NOMO-1 treated with dmso at 0.1 percent for 144 hours (cell line): ENCODE data around the gene EMC8.

Experiments used
- DNase-seq: peaks from one replicate; lab custom pipeline; 2025; ENCODE audit not compliant: unreplicated experiment; lab: John Stamatoyannopoulos, UW

Gene EMC8

DNA sequence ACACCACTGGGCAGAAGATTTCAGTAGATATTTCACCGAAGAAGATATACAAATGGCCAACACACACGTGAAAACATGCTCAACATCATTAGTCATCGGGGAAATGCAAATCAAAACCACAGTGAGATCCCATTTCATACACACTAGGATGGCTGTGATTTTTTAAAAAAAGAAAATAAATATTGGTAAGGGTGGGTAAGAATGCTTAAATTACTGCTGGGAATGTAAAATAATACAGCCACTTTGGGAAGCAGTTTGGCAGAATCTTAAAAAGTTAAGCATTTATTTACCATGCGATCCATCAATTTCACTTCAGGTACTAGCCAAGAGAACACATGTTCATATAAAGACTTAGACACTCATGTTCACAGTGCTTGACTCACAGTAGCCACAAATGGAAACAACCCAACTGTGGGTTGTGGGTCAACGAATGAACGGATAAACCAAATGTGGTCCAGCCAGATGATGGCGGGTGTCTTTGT is 42.0 kb downstream of the EMC8 start:
- DNase-seq: no peak

GRCh38 chr16:85755929-85756768 is 43.2 kb downstream of the EMC8 start:
- no peak for DNase-seq

DNA sequence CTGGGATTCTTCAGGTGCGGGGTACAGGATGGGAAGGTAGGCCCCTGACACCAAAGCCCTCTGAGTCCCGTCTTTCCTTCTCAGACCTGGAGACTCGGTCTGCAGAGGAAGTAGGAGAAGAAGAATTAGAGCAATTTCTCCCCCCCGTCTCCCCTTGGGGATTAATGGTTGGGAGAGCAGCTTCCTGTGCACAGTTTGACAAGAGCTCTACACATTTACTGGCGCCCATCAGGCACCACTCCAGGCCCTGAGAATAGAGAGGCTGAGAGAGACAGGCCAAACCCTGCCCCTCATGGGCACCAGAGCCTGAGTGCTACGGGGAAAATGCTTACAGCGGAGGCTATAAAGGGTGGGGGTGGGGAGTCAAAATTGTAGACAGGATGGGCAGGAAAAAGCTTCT is 44.9 kb downstream of the EMC8 start:
- no peak for DNase-seq

GRCh38 chr16:85753976-85754375 is 45.4 kb downstream of the EMC8 start:
- DNase-seq: no peak

- DNase-seq: no peak
Measured at GRCh38 chr16:85753559-85753958, 45.8 kb downstream of the EMC8 start.

DNA sequence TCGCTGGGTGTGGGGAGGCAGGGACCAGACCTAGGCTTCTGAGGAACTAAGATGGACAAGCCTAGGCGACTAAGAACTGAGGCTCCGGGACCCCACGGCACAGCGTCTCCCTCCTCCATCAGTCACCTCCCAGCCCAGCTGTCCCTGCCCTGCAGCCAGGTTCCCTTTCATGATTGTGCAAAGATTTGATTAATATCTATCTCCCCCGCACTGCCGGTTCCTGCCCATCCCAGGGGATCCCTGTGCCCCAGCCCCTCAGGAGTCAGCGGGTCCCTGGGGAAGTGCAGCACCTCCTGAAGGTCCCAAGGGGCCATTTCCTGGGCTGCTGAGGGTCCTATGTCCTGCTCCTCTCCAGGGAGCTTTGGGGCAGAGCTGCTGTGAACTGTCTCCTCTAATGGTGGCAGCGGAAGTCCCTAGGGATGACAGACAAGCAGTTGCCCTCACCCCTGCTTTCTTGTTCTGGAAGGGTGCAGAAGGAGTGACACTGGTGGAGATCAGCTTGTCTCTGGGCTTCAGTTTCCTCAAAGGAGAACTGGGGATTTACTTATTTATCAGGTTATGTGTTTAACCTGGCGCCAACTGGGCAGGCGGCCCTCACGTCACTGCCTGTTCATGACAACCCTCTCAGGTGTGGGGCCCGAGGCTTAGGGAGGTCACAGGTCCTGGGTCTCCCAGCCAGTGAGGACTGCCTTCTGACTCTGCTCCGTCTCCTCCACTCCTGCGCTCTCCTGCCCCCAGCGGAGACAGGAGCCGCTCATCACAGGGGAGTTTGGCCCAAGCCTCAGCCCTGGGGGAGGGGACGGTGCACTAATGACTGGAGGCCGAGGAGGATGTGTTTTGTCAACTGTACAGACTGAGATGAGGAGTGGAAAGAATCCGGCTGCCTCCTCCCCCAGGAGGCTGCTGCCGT is 46.6 kb downstream of the EMC8 start:
- no peak for DNase-seq

GRCh38 chr16:85751698-85752501 is 47.4 kb downstream of the EMC8 start:
- DNase-seq: no peak

DNA sequence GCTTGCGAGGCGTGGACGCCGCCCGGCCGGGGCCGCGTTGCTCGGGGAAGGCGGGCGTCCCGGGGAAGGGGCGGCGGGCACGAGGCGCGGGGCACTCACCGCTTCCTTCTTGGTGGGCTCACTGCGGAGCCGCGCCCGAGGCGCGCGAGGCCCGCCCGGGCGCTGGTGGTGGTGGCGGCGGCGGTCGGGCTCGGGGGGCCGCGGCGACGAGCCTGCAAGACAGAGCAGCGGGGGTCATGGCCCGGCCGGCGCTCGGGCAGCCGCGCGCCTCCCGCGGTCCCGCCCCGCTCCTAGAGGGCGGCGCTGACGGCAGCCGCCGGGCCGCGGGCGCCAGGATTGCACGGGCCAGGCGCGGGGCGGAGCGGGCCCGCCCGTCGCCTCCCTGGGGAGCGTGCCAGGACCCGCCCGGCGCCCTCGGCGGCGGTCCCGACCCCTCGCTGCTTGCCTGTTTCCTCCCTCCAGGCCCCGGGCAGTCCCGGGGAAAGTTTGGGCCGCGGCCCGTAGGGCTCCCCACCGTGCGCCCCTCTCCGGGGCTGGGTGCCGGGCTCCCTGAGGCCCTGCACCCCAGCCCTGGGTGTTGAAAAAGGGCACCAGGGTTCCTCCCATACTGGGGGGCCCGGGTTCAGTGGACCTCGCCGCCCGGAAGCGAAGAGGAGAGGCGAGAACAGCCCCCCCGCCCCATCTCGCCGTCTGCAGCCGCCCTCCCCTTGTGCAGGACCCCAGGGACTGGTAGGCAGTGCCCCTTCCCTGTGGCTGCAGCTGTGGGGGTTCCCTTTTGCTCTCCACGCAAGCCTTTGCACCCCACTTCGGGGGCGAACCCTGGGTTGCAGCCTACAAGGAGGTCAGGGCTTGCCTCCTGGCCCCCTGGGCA is 48.3 kb downstream of the EMC8 start, which contains the start of gene C16orf74:
Gene C16orf74, minus strand, starts transcription at position 270 of the 871 bp plus-strand sequence. CDS start 15,879 bp downstream, outside the sequence.
- peak; percentile 49 for DNase-seq

GRCh38 chr16:85750146-85750826 is 49.1 kb downstream of the EMC8 start:
- peak; percentile 87 for DNase-seq

- DNase-seq: no peak
Measured at GRCh38 chr16:85749771-85750145, 49.6 kb downstream of the EMC8 start.

GRCh38 chr16:85746460-85747215 is 52.7 kb downstream of the EMC8 start:
- no peak for DNase-seq

- no peak for DNase-seq
Measured at GRCh38 chr16:85738923-85739715, 60.2 kb downstream of the EMC8 start.

GRCh38 chr16:85736921-85737320 is 62.4 kb downstream of the EMC8 start:
- DNase-seq: no peak

GRCh38 chr16:85735946-85736345 is 63.4 kb downstream of the EMC8 start:
- DNase-seq: no peak

- DNase-seq: peak; percentile 27
Measured at GRCh38 chr16:85735225-85735635, 64.1 kb downstream of the EMC8 start.

- DNase-seq: no peak
Measured at GRCh38 chr16:85734311-85735017, 64.9 kb downstream of the EMC8 start.

DNA sequence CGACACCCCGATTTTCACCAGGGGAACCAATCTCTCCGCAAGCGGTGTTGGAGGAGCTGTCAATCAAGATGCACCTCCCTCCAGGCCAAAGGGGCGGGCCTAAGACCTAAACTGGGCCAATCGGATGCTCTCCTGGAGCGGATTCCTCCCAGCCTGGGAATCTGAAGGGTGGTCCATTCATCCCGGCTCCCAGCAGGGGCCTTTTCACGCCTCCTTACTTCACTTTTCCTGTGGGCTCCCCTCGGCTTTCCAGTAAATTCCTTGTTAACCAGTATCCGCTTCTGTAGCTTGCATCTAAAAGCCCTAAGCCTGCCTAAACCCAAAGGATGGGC is 65.5 kb downstream of the EMC8 start:
- DNase-seq: peak; percentile 29
